ENCODE results near the gene IPCEF1.
"Not testable (repeated sequence)": the region's sequence is repeated elsewhere in the genome, so short reads cannot be mapped to it uniquely, and the experiment has no call there.

Gene IPCEF1

GRCh38 chr6:154341336-154341735 lies 15.3 kb downstream of the IPCEF1 start:
- in situ Hi-C loops (cut with HindIII; ENCODE audit: low sequenced_read_pairs), result loop anchor here (5.0 kb wide), 1 partner anchor 94 kb away; no protein-coding TSS in a partner anchor

- in situ Hi-C loops (cut with HindIII; ENCODE audit: low sequenced_read_pairs), result no loop called here
Observed at GRCh38 chr6:154337406-154338005, 19.1 kb downstream of the IPCEF1 start.

- in situ Hi-C loops (cut with HindIII; ENCODE audit: low sequenced_read_pairs), result not testable (repeated sequence)
Observed at GRCh38 chr6:154334147-154334546, 22.5 kb downstream of the IPCEF1 start.

GRCh38 chr6:154331750-154332149 lies 24.9 kb downstream of the IPCEF1 start:
- in situ Hi-C loops (cut with HindIII; ENCODE audit: low sequenced_read_pairs), result no loop called here

- in situ Hi-C loops (cut with HindIII; ENCODE audit: low sequenced_read_pairs), result no loop called here
Observed at GRCh38 chr6:154329350-154330170, 27.0 kb downstream of the IPCEF1 start.

- in situ Hi-C loops (cut with HindIII; ENCODE audit: low sequenced_read_pairs), result not testable (repeated sequence)
Observed at GRCh38 chr6:154327313-154327712, 29.3 kb downstream of the IPCEF1 start.

GRCh38 chr6:154325142-154325541 lies 31.5 kb downstream of the IPCEF1 start:
- in situ Hi-C loops (cut with HindIII; ENCODE audit: low sequenced_read_pairs), result no loop called here

DNA sequence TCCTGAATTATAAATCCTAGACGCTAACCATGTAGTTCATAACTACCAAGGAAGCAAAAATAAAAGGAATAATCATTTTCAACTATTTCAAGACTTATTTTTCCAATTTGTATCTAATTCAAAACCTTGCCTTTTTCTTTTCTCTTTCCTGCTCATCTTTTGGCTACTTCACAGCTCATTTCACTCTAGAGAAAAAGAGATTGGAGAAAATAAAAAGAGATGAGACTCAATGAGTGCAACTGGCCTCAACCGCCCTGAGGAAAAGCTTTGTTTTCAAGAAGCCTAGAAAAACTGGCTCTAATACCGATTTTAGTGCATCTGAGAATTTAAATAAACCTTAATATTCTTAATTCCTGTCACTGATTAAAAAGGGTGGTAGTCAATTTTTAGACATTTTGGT lies 36.4 kb downstream of the IPCEF1 start:
- in situ Hi-C loops (cut with HindIII; ENCODE audit: low sequenced_read_pairs), result no loop called here

DNA sequence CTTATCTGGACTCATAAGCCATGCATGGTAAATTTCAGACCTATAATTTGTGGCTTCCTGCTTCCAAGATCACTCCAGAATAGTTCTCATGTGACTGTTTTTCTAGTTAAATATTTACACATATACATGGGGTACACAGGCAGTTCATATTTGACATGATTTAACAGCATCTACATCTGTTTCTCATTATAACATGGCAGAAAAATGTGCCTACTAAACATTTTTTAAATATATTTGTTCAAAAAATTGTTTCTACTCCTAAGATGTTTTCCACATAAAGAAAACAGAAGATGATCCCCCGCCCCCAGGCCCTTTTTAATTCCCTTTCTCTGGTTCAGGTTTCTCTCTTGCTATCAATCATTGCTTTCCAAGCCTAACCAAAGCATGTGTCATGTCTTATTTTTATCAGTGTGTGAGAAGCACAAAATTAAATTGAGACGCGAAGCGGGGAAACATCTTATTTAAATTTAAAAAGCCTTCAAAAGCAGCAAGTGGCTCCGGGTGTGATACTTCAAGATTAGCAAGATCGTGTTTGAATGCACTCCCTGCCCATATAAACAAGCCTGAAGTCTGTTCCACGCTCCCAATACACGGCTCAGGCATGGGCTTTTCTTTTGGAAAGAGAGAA lies 37.3 kb downstream of the IPCEF1 start:
- in situ Hi-C loops (cut with HindIII; ENCODE audit: low sequenced_read_pairs), result no loop called here

DNA sequence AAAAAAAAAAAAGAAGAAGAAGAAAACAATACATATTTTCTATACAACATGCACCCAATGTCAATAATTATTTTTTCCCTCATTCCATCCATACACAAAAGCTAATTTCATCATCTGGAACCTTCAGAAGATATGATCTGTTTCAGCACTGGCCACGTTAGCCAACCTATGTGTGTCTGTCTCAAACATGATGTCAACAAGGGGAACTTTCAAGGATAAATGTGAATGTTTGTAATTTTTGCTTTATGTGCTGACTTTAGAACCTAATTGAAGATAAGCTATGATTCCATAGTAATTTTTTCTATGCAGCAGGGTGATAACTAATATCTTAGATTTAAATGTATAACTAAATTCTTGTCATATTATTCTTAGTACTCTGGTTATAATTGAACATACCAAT lies 37.9 kb downstream of the IPCEF1 start:
- in situ Hi-C loops (cut with HindIII; ENCODE audit: low sequenced_read_pairs), result no loop called here

DNA sequence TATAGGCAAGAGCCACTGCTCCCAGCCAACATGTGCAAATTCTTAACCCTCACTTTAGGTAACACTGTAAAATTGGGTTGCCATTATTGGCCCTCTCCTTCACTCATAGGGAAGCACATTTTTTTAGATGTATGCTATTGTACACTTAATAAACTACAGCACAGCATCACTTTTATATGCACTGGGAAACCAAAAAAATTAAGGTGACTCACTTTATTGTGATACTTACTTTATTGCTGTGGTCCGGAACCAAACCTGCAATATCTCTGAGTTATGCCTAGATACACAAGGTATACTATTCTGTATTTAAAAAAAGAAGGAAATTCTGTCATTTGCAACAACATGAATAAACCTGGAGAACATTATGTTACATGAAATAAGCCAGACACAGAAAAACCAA lies 40.5 kb downstream of the IPCEF1 start:
- in situ Hi-C loops (cut with HindIII; ENCODE audit: low sequenced_read_pairs), result no loop called here

DNA sequence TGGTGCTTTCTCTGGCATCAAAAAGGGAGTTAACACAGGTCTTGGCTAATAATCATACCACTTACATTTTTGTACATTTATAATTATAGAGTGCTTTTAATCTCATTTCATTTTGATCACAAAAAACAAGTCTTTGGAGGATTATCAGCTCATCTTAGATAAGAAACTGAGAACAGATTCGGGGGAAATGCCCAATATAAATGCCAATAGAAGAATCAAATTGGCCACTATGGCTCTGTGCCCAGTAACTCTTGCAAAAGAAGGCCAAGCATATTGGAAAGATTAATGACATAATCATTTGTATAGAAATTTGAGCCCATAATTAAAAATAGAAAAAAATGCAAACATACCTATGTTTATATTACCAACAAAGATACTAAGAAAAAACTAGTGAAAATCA lies 42.5 kb downstream of the IPCEF1 start:
- in situ Hi-C loops (cut with HindIII; ENCODE audit: low sequenced_read_pairs), result no loop called here

DNA sequence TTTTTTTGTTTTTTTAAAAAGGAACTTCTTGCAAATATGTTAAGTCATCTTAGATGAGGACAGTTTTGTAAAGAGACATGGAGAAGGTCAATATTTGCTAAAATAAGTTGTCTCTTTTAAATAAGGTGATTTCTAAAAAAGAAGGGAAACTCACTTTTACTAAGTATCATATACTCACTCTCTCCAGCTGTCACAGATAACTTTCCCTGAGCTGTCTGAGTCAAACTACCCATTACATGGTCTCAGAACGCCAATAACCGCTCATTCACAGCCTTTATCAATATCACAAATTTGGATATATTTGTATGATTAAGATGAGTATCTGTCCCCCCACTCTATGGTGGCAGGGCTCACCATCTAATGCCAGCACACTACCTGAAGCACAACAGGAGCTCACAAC lies 47.6 kb downstream of the IPCEF1 start:
- in situ Hi-C loops (cut with HindIII; ENCODE audit: low sequenced_read_pairs), result no loop called here

- in situ Hi-C loops (cut with HindIII; ENCODE audit: low sequenced_read_pairs), result no loop called here
Observed at GRCh38 chr6:154307696-154308425, 48.7 kb downstream of the IPCEF1 start.

GRCh38 chr6:154307147-154307546 lies 49.5 kb downstream of the IPCEF1 start:
- in situ Hi-C loops (cut with HindIII; ENCODE audit: low sequenced_read_pairs), result not testable (repeated sequence)

DNA sequence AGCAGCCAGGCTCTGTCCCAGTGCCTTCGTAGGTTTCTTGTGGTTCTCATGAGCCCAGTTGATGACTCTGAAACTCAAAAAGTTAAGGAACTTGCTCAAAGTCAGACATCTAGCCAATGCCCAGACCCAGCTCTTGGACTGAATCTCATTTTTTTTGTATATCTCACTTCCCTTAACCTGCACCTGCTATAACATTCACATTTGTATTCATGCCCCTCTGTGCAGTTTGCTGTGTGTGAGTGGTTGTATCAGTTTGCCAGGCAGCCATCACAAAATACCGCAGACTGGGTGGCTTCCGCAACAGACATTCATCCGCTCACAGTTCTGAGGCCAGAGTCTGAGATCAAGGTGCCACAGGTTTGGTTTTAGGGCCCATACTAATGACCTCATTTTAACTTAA lies 49.9 kb downstream of the IPCEF1 start:
- in situ Hi-C loops (cut with HindIII; ENCODE audit: low sequenced_read_pairs), result no loop called here

GRCh38 chr6:154304191-154304590 lies 52.4 kb downstream of the IPCEF1 start:
- in situ Hi-C loops (cut with HindIII; ENCODE audit: low sequenced_read_pairs), result no loop called here

GRCh38 chr6:154303642-154304041 lies 53.0 kb downstream of the IPCEF1 start:
- in situ Hi-C loops (cut with HindIII; ENCODE audit: low sequenced_read_pairs), result not testable (repeated sequence)

- in situ Hi-C loops (cut with HindIII; ENCODE audit: low sequenced_read_pairs), result no loop called here
Observed at GRCh38 chr6:154301839-154302752, 54.5 kb downstream of the IPCEF1 start.

DNA sequence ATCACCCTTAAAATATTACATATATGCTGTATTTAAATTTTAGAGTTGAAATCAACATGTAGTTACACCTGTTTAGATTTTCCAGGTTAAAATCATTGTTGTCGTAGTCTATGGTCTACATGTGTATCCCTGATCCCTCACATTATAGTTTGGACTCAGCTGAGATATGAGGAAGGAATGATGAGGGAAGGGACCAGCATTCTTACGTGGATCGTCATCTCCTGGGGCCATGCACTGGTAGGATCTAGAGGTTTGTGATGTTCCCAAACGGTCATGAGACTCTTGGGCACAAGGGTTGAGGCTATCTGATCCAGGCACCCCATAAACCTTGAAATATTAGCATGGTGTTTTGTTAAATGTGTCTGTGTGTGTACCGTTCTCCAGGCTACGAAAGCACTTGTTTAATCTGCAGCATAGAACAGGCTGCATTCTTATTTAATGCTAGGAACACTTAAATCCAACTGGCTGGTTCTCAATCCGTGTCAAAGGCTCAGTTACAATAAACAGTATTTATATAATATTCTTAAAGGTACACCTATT lies 55.4 kb downstream of the IPCEF1 start:
- in situ Hi-C loops (cut with HindIII; ENCODE audit: low sequenced_read_pairs), result no loop called here

All from endothelial cell of hepatic sinusoid (primary cell).